Type B pancreatic cell (in vitro differentiated cells): Measurements from ENCODE around the gene FADS2. TPM values are rescaled to one million over a fixed set of nuclear protein-coding genes. Genes with fewer than 3 reads are reported as not detected.

ENCODE experiments used
- DNase-seq: peaks from one replicate; pipeline ENCODE4 v3.0.0; 2021; ENCODE audit warnings: mixed read lengths; ENCODE audit not compliant: unreplicated experiment; ENCODE audit errors: extremely low spot score
- H3K27ac Mint-ChIP-seq: 2 replicates; pipeline ENCODE4 v1.8.0; 2021; ENCODE audit warnings: mild to moderate bottlenecking, mixed read lengths
- H3K27me3 Mint-ChIP-seq: 2 replicates; pipeline ENCODE4 v1.8.0; 2021; ENCODE audit warnings: mixed read lengths
- H3K36me3 Mint-ChIP-seq: 2 replicates; pipeline ENCODE4 v1.8.0; 2021; ENCODE audit warnings: mixed read lengths
- H3K4me1 Mint-ChIP-seq: one replicate; pipeline ENCODE4 v1.8.0; 2021; ENCODE audit warnings: mixed read lengths; ENCODE audit not compliant: unreplicated experiment
- H3K4me3 Mint-ChIP-seq: 2 replicates; pipeline ENCODE4 v1.8.0; 2021; ENCODE audit warnings: mild to moderate bottlenecking, mixed read lengths
- H3K9me3 Mint-ChIP-seq: 2 replicates; pipeline ENCODE4 v1.8.0; 2021; ENCODE audit warnings: mixed read lengths
- total RNA-seq: library from RNA; stranded (reverse); gene quantifications from 2 replicates; pipeline ENCODE4 v1.2.1, GENCODE V29; 2021; ENCODE audit warnings: low replicate concordance
- TF ChIP-seq, protein P1 (sequence below): fragments of 200-600 bp; sonication (generic); conservative IDR thresholded peaks from 2 replicates; pipeline ENCODE4 v1.5.0; 2021; ENCODE audit warnings: antibody characterized with exemption, mild to moderate bottlenecking

Gene FADS2
- total RNA-seq, 1 donor from 2014 or later: 205 TPM

GRCh38 chr11:61861634-61862033, 33.5 kb downstream of the FADS2 start:
- TF ChIP-seq, protein P1, sequence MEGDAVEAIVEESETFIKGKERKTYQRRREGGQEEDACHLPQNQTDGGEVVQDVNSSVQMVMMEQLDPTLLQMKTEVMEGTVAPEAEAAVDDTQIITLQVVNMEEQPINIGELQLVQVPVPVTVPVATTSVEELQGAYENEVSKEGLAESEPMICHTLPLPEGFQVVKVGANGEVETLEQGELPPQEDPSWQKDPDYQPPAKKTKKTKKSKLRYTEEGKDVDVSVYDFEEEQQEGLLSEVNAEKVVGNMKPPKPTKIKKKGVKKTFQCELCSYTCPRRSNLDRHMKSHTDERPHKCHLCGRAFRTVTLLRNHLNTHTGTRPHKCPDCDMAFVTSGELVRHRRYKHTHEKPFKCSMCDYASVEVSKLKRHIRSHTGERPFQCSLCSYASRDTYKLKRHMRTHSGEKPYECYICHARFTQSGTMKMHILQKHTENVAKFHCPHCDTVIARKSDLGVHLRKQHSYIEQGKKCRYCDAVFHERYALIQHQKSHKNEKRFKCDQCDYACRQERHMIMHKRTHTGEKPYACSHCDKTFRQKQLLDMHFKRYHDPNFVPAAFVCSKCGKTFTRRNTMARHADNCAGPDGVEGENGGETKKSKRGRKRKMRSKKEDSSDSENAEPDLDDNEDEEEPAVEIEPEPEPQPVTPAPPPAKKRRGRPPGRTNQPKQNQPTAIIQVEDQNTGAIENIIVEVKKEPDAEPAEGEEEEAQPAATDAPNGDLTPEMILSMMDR: no peak
- peaks cover 17% of the 10 kb centered on the region for H3K36me3 Mint-ChIP-seq
- DNase-seq: no peak
- no peak overlapping the region for H3K27ac Mint-ChIP-seq
- no peaks in the 10 kb centered on the region for H3K4me1 Mint-ChIP-seq
- no peak overlapping the region for H3K4me3 Mint-ChIP-seq
- H3K27me3 Mint-ChIP-seq: no peaks in the 10 kb centered on the region
- no peaks in the 10 kb centered on the region for H3K9me3 Mint-ChIP-seq

- H3K27ac Mint-ChIP-seq: no peak overlapping the region
Measured at GRCh38 chr11:61862714-61863547, 34.8 kb downstream of the FADS2 start.

GRCh38 chr11:61863548-61864081, 35.5 kb downstream of the FADS2 start:
- no peak overlapping the region for H3K4me3 Mint-ChIP-seq
- H3K27me3 Mint-ChIP-seq: no peaks in the 10 kb centered on the region
- H3K27ac Mint-ChIP-seq: no peak overlapping the region
- TF ChIP-seq, protein P1: no peak
- peaks cover 17% of the 10 kb centered on the region for H3K36me3 Mint-ChIP-seq
- H3K9me3 Mint-ChIP-seq: no peaks in the 10 kb centered on the region
- DNase-seq: no peak
- no peaks in the 10 kb centered on the region for H3K4me1 Mint-ChIP-seq

More at GRCh38 chr11:61862714-61863547, 34.8 kb downstream of the FADS2 start:
- Mint-ChIP-seq H3K4me1 (no peaks in the 10 kb centered on the region), H3K27me3 (no peaks in the 10 kb centered on the region), H3K36me3 (peaks cover 17% of the 10 kb centered on the region), H3K4me3 (no peak overlapping the region), H3K9me3 (no peaks in the 10 kb centered on the region)
- TF ChIP-seq, protein P1: no peak
- no peak for DNase-seq

DNA sequence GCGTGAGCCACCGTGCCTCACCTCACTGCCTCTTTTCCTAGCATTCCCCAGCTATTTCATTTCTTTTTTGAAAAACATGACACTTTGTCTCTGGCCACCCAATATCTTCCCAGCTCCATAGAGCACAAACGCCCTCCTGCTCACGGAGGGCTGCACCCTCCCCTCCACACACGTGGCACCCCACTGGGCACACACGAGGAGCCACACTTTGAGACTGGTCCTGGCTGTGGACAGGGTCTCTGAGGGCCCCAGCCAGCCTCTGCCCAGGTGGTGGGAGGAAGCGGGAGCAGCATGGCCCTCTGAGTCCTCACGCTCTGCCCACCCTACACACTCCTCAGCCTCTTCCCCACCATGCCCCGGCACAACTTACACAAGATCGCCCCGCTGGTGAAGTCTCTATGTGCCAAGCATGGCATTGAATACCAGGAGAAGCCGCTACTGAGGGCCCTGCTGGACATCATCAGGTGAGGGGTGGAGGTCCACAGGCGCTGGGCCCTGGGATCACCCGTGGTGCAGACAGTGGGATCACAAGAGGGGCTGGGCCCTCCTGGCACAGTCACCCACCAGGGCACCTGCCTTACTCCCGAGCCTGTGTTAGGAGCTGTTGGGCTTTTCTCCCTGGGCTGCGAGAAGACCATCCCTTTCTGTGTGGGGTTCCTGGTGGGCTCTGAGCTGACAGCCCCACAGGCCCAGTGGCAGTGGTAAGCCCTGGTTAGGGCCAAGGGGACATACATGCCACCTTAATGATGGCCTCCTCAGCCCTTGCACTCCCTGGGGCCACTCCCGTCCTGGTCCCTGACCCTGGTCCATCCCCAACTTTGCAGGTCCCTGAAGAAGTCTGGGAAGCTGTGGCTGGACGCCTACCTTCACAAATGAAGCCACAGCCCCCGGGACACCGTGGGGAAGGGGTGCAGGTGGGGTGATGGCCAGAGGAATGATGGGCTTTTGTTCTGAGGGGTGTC, 37.0 kb downstream of the FADS2 start:
- Mint-ChIP-seq H3K27me3 (no peaks in the 10 kb centered on the region), H3K36me3 (peaks cover 12% of the 10 kb centered on the region), H3K27ac (no peak overlapping the region), H3K4me1 (peaks cover 5% of the 10 kb centered on the region), H3K4me3 (no peak overlapping the region), H3K9me3 (no peaks in the 10 kb centered on the region)
- no peak for DNase-seq
- TF ChIP-seq, protein P1: no peak

- H3K4me3 Mint-ChIP-seq: no peak overlapping the region
- peaks cover 13% of the 10 kb centered on the region for H3K4me1 Mint-ChIP-seq
- TF ChIP-seq, protein P1: no peak
- DNase-seq: no peak
- H3K9me3 Mint-ChIP-seq: no peaks in the 10 kb centered on the region
- H3K27ac Mint-ChIP-seq: no peak overlapping the region
- peaks cover 4% of the 10 kb centered on the region for H3K27me3 Mint-ChIP-seq
- peaks cover 8% of the 10 kb centered on the region for H3K36me3 Mint-ChIP-seq
Measured at GRCh38 chr11:61866231-61866957, 38.3 kb downstream of the FADS2 start.
